NCI-H187 treated with DMSO at 0.1 percent for 48 hours (cell line): ENCODE data around the gene THAP4.
"Not testable (repeated sequence)": the region's sequence is repeated elsewhere in the genome, so short reads cannot be mapped to it uniquely, and the experiment has no call there.

Experiments
- DNase-seq: peaks from one replicate; lab custom pipeline; 2025; lab: John Stamatoyannopoulos, UW

Gene THAP4

DNA sequence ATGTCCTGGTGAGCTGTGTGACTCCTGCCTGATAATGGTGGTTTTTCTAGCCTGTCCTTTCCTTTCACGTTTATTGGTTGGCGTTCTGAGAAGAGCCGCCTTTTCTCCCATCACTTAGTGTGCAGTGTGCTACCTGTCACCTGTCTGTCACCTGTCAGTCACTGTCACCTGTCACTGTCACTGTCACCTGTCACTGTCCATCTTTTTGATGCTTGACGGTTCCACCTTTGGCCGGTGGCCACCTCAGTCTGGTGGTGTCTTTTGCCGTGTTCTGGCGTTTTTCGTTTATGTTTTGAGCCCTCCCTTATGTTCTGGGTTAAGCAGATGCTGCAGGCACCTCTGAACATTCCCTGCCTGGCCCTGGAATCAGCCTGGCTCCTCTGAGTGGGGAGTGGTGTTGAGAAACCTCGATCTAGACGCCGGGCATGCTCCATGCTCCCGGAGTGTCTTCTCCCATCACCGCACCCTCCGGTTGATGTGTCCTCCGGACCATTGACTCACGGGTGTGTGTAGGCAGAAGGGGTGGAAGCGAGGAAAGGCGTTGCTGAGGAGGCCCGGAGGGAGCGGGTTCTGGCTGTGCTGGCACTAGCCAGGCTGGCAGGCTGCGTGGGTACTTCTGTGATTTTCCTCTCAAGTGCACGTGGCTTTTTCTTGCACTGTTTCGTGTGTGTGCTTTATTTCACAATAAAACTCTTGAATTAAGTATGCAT, 28.9 kb upstream of the THAP4 start:
- no peak for DNase-seq

DNA sequence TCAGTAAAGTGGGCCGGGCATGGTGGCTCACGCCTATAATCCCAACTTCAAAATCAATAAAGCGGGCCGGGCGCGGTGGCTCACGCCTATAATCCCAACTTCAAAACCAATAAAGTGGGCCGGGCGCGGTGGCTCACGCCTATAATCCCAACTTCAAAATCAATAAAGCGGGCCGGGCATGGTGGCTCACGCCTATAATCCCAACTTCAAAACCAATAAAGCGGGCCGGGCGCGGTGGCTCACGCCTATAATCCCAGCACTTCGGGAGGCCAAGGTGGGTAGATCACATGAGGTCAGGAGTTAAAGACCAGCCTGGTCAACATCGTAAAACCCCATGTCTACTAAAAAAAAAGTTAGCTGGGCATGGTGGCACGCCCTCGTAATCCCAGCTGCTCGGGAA, 25.8 kb upstream of the THAP4 start:
- not testable (repeated sequence) for DNase-seq

DNA sequence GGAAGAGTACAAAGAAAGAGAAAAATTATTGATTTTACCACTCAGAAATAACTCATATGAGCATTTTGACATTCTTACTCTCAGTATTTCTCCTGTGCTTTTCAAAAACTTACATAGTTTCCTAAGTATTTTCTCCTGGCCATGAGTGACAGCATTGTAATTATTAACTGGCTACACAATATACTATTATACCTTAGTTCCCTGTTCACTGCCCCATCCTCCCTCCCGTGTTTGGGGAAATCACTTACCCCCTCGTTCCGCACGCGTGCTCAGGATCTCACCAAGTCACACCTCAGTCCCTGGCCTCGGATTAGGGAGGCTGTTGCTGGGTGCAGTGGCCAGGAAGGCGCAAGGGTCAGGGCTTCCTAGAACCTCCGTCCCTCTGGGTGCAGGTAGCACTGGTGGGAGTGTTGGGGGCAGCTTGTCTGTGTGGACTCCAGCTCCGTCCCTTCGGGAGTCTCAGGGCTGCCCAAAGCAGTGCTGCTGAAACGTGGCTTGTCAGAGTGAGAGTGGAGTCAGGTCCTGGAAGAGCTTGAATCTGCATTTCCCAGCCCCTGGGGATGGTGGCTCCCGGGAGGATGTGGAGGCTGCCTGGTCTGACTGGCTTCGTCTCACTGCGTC, 23.7 kb upstream of the THAP4 start:
- DNase-seq = no peak

GRCh38 chr2:241659150-241659739, 22.3 kb upstream of the THAP4 start:
- DNase-seq = no peak

- no peak for DNase-seq
These were observed 21.3 kb upstream of the THAP4 start for GRCh38 chr2:241658296-241658695.

DNA sequence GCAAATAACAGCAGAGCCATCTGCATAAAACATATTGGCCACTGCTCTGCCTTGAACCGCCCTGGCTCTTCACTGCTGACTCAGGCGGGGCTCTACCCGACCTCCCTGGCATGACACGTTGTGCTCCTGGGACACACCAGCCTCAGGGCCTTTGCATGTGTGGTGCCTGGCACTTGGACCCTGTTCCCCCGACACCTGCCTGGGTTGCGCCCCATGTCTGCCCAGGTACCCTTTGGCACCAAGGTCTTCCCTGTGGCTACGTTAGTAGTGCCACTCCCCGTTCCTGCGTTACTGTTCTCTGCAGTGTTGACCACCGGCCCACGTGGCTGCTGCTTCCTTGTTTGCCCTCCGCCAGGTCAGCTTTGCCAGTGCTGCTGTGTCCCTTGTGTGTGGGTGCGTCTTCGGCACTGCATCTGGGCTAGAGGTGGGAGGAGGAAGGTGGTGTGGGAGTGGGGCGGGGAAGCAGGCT, 20.9 kb upstream of the THAP4 start:
- DNase-seq = no peak

DNA sequence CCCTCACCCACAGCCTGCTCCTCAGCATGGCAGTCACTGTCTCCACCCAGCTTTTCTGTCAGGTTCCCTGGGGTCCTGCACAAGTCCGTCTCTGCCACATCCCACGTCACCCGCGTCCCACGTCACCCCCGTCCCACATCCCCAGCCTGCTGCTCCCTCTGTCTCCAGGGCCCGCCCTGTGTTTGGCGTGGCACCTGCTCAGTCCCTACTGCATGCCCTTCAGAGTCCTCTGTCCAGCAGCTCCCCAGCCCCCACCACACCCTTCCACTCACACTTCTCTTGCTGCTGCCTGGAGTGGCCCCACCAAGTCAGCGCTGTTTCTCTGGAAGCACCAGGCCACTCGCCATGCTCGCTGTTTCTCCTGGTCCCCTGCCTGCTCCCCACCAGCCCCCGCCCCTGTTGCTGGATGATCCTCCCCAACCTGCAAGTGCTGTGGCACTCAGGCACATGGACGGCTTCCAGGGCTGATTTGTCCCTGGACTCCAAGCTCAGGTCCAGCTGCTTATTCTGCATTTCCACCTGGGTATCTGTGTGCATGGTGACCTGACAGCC, 19.3 kb upstream of the THAP4 start:
- DNase-seq = no peak

- DNase-seq = no peak
These were observed 18.7 kb upstream of the THAP4 start for GRCh38 chr2:241655516-241656189.

- DNase-seq = no peak
These were observed 17.6 kb upstream of the THAP4 start for GRCh38 chr2:241654551-241654950.

- no peak for DNase-seq
These were observed 16.3 kb upstream of the THAP4 start for GRCh38 chr2:241653210-241653750.

DNA sequence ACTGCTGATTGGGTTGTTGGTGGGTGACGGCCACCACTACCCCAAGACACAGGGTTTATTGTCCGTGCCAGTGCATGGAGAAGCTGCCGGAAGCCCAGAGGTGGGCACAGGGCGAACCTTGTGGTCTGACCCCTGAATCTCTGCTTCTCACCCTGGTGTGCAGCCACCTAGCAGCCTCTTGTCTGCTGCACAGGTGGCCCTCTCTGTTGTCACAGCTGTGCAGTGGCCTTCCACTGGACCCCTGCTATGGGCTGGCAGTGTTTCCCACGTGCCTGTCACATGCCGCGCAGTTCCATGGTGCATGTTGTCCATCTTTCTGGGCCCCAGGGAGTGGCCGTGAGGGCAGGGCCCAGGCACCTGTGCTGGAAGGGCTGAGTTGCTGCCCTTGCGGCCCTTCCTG, 15.8 kb upstream of the THAP4 start:
- DNase-seq = no peak

- no peak for DNase-seq
These were observed 15.2 kb upstream of the THAP4 start for GRCh38 chr2:241652142-241652541.

DNA sequence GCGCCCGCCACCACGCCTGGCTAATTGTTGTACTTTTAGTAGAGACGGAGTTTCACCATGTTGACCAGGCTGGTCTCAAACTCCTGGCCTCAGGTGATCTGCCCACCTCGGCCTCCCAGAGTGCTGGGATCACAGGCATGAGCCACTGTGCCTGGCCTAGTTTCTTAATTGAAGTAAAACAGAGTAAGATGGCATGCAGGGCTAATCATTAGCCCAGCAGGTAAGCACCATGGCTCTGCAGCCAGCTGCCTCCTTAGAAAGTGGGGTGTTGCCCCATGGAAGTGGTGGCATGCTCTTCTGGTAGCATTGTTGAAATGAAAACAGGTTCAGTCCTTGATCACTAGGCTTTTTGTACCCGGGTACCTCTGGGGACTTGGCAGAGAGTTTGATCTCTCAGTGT, 13.0 kb upstream of the THAP4 start:
- DNase-seq = no peak

- DNase-seq = no peak
These were observed 12.4 kb upstream of the THAP4 start for GRCh38 chr2:241649404-241649803.

- DNase-seq = no peak
These were observed 11.5 kb upstream of the THAP4 start for GRCh38 chr2:241648453-241648852.

- no peak for DNase-seq
These were observed 9.1 kb upstream of the THAP4 start for GRCh38 chr2:241645915-241646645.

DNA sequence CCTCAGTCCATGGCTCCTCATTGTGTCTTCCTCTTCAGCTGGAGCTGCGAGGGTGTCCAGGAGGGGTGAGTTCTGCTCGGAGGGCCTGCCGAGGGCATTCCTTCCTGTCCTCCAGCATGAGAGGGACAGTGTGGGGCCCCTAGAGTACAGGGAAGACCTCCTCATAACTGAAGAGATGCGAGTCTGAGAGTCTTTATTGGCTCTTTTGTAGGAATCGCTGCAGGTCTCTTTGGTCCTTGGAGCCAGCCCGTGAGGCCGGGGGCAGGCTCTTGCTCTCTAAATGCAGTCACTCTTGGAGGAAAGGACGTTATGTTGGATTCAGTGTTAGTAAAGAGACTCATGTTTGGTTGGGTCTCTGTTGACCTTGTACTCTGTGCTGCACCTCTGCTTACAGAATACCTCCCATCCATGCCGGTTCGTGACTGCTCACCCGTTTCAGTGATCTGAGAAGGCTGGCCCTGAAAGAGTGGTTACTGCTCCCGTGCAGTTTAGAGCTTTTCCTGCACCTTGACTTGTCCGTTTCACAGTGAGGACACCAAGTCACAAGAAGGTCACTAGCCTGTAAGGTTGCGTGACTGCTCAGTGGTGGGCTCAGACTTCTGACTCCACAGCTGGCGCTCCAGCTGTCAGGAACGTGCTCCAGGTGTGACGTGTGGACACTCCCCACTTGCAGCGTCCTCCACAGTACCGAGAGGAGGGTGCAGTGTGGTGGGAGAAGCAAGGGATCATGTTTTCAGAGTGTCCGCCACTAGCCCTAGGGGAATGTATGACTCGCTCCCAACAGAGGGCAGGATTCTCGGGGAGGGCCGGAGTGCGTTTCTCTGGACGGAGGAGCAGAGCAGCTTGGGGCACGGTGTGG, 8.3 kb upstream of the THAP4 start:
- no peak for DNase-seq

GRCh38 chr2:241641631-241642030, 4.7 kb upstream of the THAP4 start:
- no peak for DNase-seq

DNA sequence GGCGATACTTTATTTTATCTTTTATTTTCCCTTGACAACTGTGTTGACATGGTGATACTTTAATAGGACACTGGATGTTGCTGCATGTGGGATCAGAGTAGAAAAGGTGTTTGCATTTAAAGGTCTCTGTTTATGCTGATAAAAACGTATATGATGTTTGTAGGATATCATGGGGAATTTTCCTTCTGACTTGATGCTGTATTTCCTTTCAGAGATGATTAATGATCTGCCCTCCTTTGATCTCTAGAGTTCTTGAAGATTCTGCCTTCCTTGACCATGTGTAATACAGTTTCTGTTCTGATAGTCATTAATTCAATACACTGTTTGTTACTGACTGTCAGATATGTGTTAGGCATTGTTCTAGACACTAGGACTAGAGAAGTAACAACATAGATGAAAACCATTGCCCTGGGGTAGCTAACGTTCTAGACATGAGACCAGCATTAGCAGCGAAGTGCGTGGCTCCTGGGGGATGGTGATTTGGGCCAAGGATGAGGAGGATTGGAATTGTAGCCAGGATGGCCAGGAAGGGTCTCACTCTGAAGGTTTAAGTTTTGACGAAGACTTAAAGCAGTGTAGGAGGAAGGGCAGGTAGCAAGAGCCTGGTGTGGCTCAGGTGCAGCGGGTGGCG, 3.3 kb upstream of the THAP4 start:
- no peak for DNase-seq

- no peak for DNase-seq
These were observed 2.4 kb upstream of the THAP4 start for GRCh38 chr2:241639385-241639784.
